Activated T-cell treated with anti-CD3 and anti-CD28 coated beads, Interleukin-2, amount 50 U/mL, for 24 hours (primary cell): Measurements from ENCODE around the gene C1orf53.
"Not testable (repeated sequence)": the region's sequence is repeated elsewhere in the genome, so short reads cannot be mapped to it uniquely, and the experiment has no call there.

ENCODE experiments used
- DNase-seq: peaks from one replicate; pipeline ENCODE4 v3.0.0-alpha.2; 2020
- H3K27ac Mint-ChIP-seq: 2 replicates; pipeline ENCODE4 v1.8.0; 2020; ENCODE audit warnings: mild to moderate bottlenecking, mixed read lengths
- H3K27me3 Mint-ChIP-seq: 2 replicates; pipeline ENCODE4 v1.8.0; 2020; ENCODE audit warnings: mixed read lengths
- H3K36me3 Mint-ChIP-seq: 2 replicates; pipeline ENCODE4 v1.8.0; 2020; ENCODE audit warnings: low read depth, mixed read lengths
- H3K4me1 Mint-ChIP-seq: 2 replicates; pipeline ENCODE4 v1.8.0; 2020; ENCODE audit warnings: low read depth, mixed read lengths
- H3K4me3 Mint-ChIP-seq: 2 replicates; pipeline ENCODE4 v1.8.0; 2020; ENCODE audit warnings: mild to moderate bottlenecking, moderate library complexity, mixed read lengths
- H3K9me3 Mint-ChIP-seq: 2 replicates; pipeline ENCODE4 v1.8.0; 2020; ENCODE audit warnings: mixed read lengths

Gene C1orf53

GRCh38 chr1:197924516-197925123 is 22.2 kb downstream of the C1orf53 start:
- H3K4me3 Mint-ChIP-seq, result no peak overlapping the region
- H3K27me3 Mint-ChIP-seq, result peaks cover 76% of the 10 kb centered on the region
- no peaks in the 10 kb centered on the region for H3K36me3 Mint-ChIP-seq
- no peak overlapping the region for H3K27ac Mint-ChIP-seq
- no peaks in the 10 kb centered on the region for H3K9me3 Mint-ChIP-seq
- DNase-seq, result no peak
- peaks cover 26% of the 10 kb centered on the region for H3K4me1 Mint-ChIP-seq

DNA sequence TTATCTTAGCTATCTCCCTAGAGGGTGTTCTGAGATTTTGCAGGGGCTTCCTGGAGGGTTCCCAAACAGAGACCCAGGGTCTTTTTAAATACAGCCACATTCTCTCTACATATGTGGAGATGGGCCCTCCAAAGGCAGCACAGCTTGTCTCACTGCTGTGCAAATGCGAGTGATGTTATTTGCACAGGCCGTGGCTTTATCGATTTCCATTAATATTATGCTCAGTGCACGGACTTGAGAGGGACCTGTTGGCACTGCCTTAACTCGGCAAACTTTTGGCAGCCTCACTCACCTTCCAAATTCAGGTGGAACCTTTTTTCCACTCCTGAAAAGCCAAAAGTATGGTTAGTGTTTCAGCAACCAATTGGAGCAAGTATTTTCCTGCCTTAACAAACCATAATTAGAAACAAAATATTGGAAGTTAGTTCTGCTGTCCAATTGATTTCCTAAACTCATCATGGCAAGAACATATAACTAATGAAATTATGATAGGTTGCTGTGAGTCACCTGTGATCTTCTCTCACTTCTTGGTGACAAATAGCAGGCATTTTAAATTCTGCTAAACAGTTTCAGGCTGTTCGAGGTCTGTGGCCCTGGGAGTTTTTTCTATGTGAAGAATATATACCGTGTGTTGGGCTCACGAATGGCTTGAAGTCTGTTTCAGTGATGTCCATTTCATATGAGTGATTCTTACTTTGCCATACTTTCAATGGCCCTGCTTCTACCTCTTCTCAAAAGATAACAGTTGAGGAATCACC is 25.7 kb downstream of the C1orf53 start:
- Mint-ChIP-seq H3K27ac (no peak overlapping the region), H3K27me3 (peaks cover 67% of the 10 kb centered on the region), H3K4me1 (peaks cover 10% of the 10 kb centered on the region), H3K36me3 (no peaks in the 10 kb centered on the region), H3K9me3 (no peaks in the 10 kb centered on the region), H3K4me3 (peak overlapping the region; percentile 71)
- no peak for DNase-seq

GRCh38 chr1:197928849-197929336 is 26.5 kb downstream of the C1orf53 start:
- no peak for DNase-seq
- H3K4me3 Mint-ChIP-seq, result peak overlapping the region; percentile 71
- H3K9me3 Mint-ChIP-seq, result no peaks in the 10 kb centered on the region

DNA sequence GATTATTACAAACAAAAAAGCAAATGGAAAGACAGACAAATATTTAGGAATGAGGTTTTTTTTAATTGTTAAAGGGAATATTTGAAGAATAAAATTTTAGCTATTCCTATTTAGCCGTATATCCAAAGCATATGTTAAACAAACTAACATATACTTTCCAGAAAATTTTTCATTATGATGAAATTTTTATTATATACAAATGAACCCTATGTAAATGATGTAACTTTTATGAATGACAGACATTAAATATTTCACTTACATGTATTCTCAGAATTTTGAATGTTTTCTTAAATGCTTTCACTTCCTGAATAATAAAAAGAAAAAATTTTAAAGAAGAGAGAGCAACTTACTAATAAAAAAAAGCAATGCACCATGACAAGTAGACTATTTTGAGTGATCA is 30.6 kb downstream of the C1orf53 start:
- Mint-ChIP-seq H3K27me3 (peaks cover 48% of the 10 kb centered on the region), H3K27ac (no peak overlapping the region), H3K36me3 (no peaks in the 10 kb centered on the region), H3K9me3 (no peaks in the 10 kb centered on the region), H3K4me3 (no peak overlapping the region), H3K4me1 (peaks cover 9% of the 10 kb centered on the region)
- no peak for DNase-seq

More at GRCh38 chr1:197928849-197929336, 26.5 kb downstream of the C1orf53 start:
- H3K27ac Mint-ChIP-seq, result no peak overlapping the region
- H3K36me3 Mint-ChIP-seq, result no peaks in the 10 kb centered on the region
- peaks cover 10% of the 10 kb centered on the region for H3K4me1 Mint-ChIP-seq
- H3K27me3 Mint-ChIP-seq, result peaks cover 71% of the 10 kb centered on the region

GRCh38 chr1:197933647-197934046 is 31.2 kb downstream of the C1orf53 start:
- Mint-ChIP-seq H3K4me3 (no peak overlapping the region), H3K27me3 (peaks cover 43% of the 10 kb centered on the region)

GRCh38 chr1:197937381-197937780 is 35.0 kb downstream of the C1orf53 start:
- no peak overlapping the region for H3K4me3 Mint-ChIP-seq
- peaks cover 6% of the 10 kb centered on the region for H3K4me1 Mint-ChIP-seq
- H3K36me3 Mint-ChIP-seq, result no peaks in the 10 kb centered on the region
- H3K27me3 Mint-ChIP-seq, result peaks cover 14% of the 10 kb centered on the region
- no peak overlapping the region for H3K27ac Mint-ChIP-seq
- no peaks in the 10 kb centered on the region for H3K9me3 Mint-ChIP-seq
- no peak for DNase-seq

More at GRCh38 chr1:197933647-197934046, 31.2 kb downstream of the C1orf53 start:
- Mint-ChIP-seq H3K27ac (no peak overlapping the region), H3K4me1 (peaks cover 3% of the 10 kb centered on the region), H3K9me3 (no peaks in the 10 kb centered on the region), H3K36me3 (no peaks in the 10 kb centered on the region)
- DNase-seq, result no peak

GRCh38 chr1:197937892-197938291 is 35.5 kb downstream of the C1orf53 start:
- DNase-seq, result no peak
- Mint-ChIP-seq H3K4me3 (no peak overlapping the region), H3K27ac (no peak overlapping the region), H3K4me1 (peaks cover 6% of the 10 kb centered on the region), H3K36me3 (no peaks in the 10 kb centered on the region), H3K9me3 (no peaks in the 10 kb centered on the region), H3K27me3 (peaks cover 12% of the 10 kb centered on the region)

GRCh38 chr1:197939159-197939980 is 36.9 kb downstream of the C1orf53 start:
- H3K36me3 Mint-ChIP-seq, H3K4me3 Mint-ChIP-seq, DNase-seq, H3K4me1 Mint-ChIP-seq, H3K9me3 Mint-ChIP-seq, H3K27ac Mint-ChIP-seq: not testable (repeated sequence)
- H3K27me3 Mint-ChIP-seq, result peaks cover 11% of the 10 kb centered on the region

DNA sequence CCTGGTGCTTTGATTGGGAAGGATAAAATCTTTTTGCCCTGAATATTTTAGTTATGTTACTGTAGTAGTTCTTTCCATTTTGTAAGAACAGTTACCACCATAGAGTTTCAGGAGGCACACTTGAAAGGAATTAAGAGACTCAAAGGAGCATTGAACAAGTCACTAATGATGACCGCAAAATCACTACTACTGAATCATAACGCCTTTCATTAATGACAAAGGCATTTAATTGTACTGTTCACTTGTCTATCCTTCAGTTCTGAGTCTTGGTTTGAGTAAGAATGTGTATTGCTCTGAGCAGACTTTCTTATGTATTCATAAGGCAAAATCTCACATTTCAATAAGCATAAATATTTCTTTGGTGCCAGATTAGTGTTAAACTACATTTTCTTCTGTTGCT is 39.6 kb downstream of the C1orf53 start:
- Mint-ChIP-seq H3K27me3 (peaks cover 15% of the 10 kb centered on the region), H3K36me3 (no peaks in the 10 kb centered on the region), H3K4me1 (peaks cover 6% of the 10 kb centered on the region), H3K4me3 (no peak overlapping the region), H3K9me3 (no peaks in the 10 kb centered on the region), H3K27ac (no peak overlapping the region)
- DNase-seq, result no peak

- H3K4me3 Mint-ChIP-seq, result no peak overlapping the region
- H3K4me1 Mint-ChIP-seq, result peaks cover 26% of the 10 kb centered on the region
These were observed 42.1 kb downstream of the C1orf53 start for GRCh38 chr1:197944485-197944884.

DNA sequence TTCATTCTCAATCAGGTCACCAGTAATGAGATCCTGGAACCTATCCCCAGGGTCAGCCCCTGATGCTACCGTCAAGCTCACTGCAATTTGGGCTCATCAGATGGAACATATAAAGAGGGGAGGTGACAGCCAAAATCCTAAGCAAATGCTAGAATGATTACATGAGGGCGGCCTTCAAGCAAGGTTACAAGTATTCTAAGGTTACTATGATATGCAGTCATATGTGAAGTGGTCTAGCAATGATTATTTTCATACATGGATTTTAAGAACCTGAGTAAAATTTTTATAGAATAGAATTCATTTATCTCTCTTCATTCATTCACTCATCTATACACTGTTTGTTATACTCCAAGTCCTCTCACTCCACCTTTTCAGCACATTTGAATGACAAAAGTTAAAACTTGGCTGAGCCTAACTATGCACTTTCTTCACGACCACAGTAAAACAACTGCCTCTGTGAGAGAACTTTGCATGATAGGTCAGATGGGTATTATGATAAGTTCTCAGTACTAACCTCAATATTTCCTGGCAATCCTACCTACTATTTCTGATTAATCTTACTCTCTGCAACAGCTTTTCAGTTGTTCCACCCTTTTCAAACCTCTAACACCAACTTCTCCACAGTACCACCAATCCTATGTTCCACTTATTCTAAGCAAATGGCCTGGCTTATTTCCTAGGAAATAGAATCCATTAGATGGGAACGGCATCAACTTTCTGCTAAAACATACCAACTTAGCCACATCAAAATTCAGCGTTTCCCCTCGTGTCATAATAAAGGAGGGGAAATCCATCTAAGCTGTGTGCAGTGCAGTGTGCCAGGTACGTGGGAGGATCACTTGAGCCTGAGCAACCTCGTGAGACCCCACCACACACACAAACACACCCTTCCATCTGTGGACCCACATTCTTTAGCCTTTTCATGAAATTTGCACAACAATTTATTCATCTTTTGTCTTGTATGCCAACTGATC is 46.8 kb downstream of the C1orf53 start:
- H3K9me3 Mint-ChIP-seq, result peaks cover 3% of the 10 kb centered on the region
- H3K27ac Mint-ChIP-seq, result peak overlapping the region; percentile 89
- peak; percentile 42 for DNase-seq
- peaks cover 6% of the 10 kb centered on the region for H3K27me3 Mint-ChIP-seq
- peaks cover 30% of the 10 kb centered on the region for H3K4me1 Mint-ChIP-seq
- H3K36me3 Mint-ChIP-seq, result peaks cover 2% of the 10 kb centered on the region
- peak overlapping the region; percentile 47 for H3K4me3 Mint-ChIP-seq

More at GRCh38 chr1:197944485-197944884, 42.1 kb downstream of the C1orf53 start:
- peaks cover 11% of the 10 kb centered on the region for H3K27me3 Mint-ChIP-seq
- no peak for DNase-seq
- no peaks in the 10 kb centered on the region for H3K9me3 Mint-ChIP-seq
- no peaks in the 10 kb centered on the region for H3K36me3 Mint-ChIP-seq
- no peak overlapping the region for H3K27ac Mint-ChIP-seq

- no peak for DNase-seq
- Mint-ChIP-seq H3K4me3 (no peak overlapping the region), H3K4me1 (peaks cover 37% of the 10 kb centered on the region)
These were observed 48.7 kb downstream of the C1orf53 start for GRCh38 chr1:197951089-197951488.

GRCh38 chr1:197951617-197952175 is 49.3 kb downstream of the C1orf53 start:
- Mint-ChIP-seq H3K4me1 (peaks cover 39% of the 10 kb centered on the region), H3K9me3 (peaks cover 3% of the 10 kb centered on the region), H3K27ac (no peak overlapping the region), H3K4me3 (no peak overlapping the region), H3K27me3 (no peaks in the 10 kb centered on the region), H3K36me3 (peaks cover 2% of the 10 kb centered on the region)
- DNase-seq, result no peak

More at GRCh38 chr1:197951089-197951488, 48.7 kb downstream of the C1orf53 start:
- no peaks in the 10 kb centered on the region for H3K27me3 Mint-ChIP-seq
- peaks cover 2% of the 10 kb centered on the region for H3K36me3 Mint-ChIP-seq
- H3K27ac Mint-ChIP-seq, result no peak overlapping the region
- H3K9me3 Mint-ChIP-seq, result peaks cover 3% of the 10 kb centered on the region
